ENCODE data around the gene ZNF654. TPM values are rescaled to one million over a fixed set of nuclear protein-coding genes. Genes with fewer than 3 reads are reported as not detected.

Gene ZNF654
- total and polyA plus RNA-seq, 2 of the 13 experiments (the other 11 are each of a cell fraction or from before 2014, with no cell fraction given): 1.8 to 4.1 TPM

GRCh38 chr3:88059380-88060170, 520 bp downstream of the ZNF654 start (continued):
- no peak for TF ChIP-seq ZNF747 (CRISPR knock-in tag; IDR thresholded peaks at IDR 0.05; ENCODE audit: borderline replicate concordance)
- TF ChIP-seq ZNF790 (CRISPR knock-in tag; IDR thresholded peaks at IDR 0.05; ENCODE audit: borderline replicate concordance): no peak
- TF ChIP-seq, protein P1, sequence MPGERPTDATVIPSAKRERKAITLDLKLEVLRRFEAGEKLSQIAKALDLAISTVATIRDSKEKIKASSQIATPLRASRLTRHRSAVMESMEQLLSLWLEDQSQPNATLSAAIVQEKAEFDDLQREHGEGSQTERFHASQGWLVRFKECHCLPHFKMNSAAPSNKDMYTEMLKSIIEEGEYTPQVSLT (CRISPR knock-in tag; IDR thresholded peaks at IDR 0.05; ENCODE audit: borderline replicate concordance, low read depth): no peak; the same call in 1 of the 2 replicates
- TF ChIP-seq ZNF761 (CRISPR knock-in tag; conservative IDR thresholded peaks at IDR 0.05): no peak
- no peak; the same call in 1 of the 2 replicates for TF ChIP-seq ZBTB20 (CRISPR knock-in tag; IDR thresholded peaks at IDR 0.05; ENCODE audit: borderline replicate concordance, low read depth)
- TF ChIP-seq, protein P2, sequence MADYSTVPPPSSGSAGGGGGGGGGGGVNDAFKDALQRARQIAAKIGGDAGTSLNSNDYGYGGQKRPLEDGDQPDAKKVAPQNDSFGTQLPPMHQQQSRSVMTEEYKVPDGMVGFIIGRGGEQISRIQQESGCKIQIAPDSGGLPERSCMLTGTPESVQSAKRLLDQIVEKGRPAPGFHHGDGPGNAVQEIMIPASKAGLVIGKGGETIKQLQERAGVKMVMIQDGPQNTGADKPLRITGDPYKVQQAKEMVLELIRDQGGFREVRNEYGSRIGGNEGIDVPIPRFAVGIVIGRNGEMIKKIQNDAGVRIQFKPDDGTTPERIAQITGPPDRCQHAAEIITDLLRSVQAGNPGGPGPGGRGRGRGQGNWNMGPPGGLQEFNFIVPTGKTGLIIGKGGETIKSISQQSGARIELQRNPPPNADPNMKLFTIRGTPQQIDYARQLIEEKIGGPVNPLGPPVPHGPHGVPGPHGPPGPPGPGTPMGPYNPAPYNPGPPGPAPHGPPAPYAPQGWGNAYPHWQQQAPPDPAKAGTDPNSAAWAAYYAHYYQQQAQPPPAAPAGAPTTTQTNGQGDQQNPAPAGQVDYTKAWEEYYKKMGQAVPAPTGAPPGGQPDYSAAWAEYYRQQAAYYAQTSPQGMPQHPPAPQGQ (CRISPR knock-in tag; IDR thresholded peaks at IDR 0.05; ENCODE audit: borderline replicate concordance): no peak
- 0 out of 2 replicates have a peak, but pooled peaks have one; percentile 10 for TF ChIP-seq MED13 (CRISPR knock-in tag; IDR thresholded peaks at IDR 0.05)
- peak; percentile 62; the same call in 1 of the 2 replicates for TF ChIP-seq THAP9 (CRISPR knock-in tag; IDR thresholded peaks at IDR 0.05; ENCODE audit: borderline replicate concordance)
- no peak for TF ChIP-seq ZSCAN21 (CRISPR knock-in tag; IDR thresholded peaks at IDR 0.05; ENCODE audit: borderline replicate concordance)
- no peak for TF ChIP-seq TCF12 (IDR thresholded peaks at IDR 0.05)
- TF ChIP-seq TCF12 (CRISPR knock-in tag; IDR thresholded peaks at IDR 0.05): no peak
- no peak for TF ChIP-seq SUZ12 (IDR thresholded peaks at IDR 0.05; ENCODE audit: low read depth, low read length)
- no peak for TF ChIP-seq MLX (CRISPR knock-in tag; IDR thresholded peaks at IDR 0.05)
- 0 out of 2 replicates have a peak, but pooled peaks have one; percentile 21 for TF ChIP-seq MEIS2 (CRISPR knock-in tag; IDR thresholded peaks at IDR 0.05)
- peak; percentile 3; the same call in 1 of the 2 replicates for TF ChIP-seq ZNF749 (CRISPR knock-in tag; IDR thresholded peaks at IDR 0.05; ENCODE audit: borderline replicate concordance)
- no peak for TF ChIP-seq ZNF12 (CRISPR knock-in tag; IDR thresholded peaks at IDR 0.05)
- no peak for TF ChIP-seq ZNF547 (CRISPR knock-in tag; IDR thresholded peaks at IDR 0.05)
- TF ChIP-seq FOXO4 (CRISPR knock-in tag; conservative IDR thresholded peaks at IDR 0.05): 0 out of 2 replicates have a peak, but pooled peaks have one; percentile 69
- no peak for TF ChIP-seq LCORL (IDR thresholded peaks at IDR 0.05)
- no peak for TF ChIP-seq LCORL (CRISPR knock-in tag; IDR thresholded peaks at IDR 0.05)
- TF ChIP-seq ZNF605 (CRISPR knock-in tag; IDR thresholded peaks at IDR 0.05): no peak

Measured in HepG2 (cell line).